Endothelial cell of umbilical vein (primary cell): Measurements from ENCODE around the gene SCAND1. TPM values are rescaled to one million over a fixed set of nuclear protein-coding genes. Genes with fewer than 3 reads are reported as not detected.

ENCODE experiments used
- BruUV-seq: library from RNA; stranded (reverse); fragments of 400-500 nt; replicated peaks from 2 replicates; lab custom pipeline; 2021; lab: Mats Ljungman, UMichigan
- CTCF ChIA-PET: fragments of 300-600, 350-600 bp; sonication (Branson Sonifier 250); formaldehyde crosslinking; loops from one replicate; lab custom pipeline; 2021; ENCODE audit warnings: antibody characterized with exemption, inconsistent platforms; lab: Charles Lee
- POLR2A ChIA-PET: fragments of 300-600, 350-600 bp; sonication (Branson Sonifier 250); formaldehyde crosslinking; loops from one replicate; lab custom pipeline; 2021; ENCODE audit warnings: antibody characterized with exemption, inconsistent platforms; lab: Charles Lee
- DNase-seq: peaks from one replicate; pipeline ENCODE4 v3.0.0-alpha.2; 2011; ENCODE audit warnings: low read depth, low spot score
- FAIRE-seq: peaks from 2 replicates; lab custom pipeline; 2011; peaks lifted over from hg19 to GRCh38; lab: Jason Lieb, UNC
- H2AFZ ChIP-seq: 2 replicates; pipeline ENCODE4 v1.6.0; 2012; ENCODE audit warnings: low read depth, low read length, control low read depth, inconsistent platforms
- H3K27ac ChIP-seq: 2 replicates; pipeline ENCODE4 v1.5.1; 2011; ENCODE audit warnings: low read depth, mild to moderate bottlenecking, control low read depth, low read length, moderate library complexity; ENCODE audit not compliant: insufficient read depth
- H3K27me3 ChIP-seq, 2 experiments: 2 replicates each; pipeline versions ENCODE4 v1.6.0 to v1.6.1; 2011; ENCODE audit warnings: low read length in 2 of 2, mixed read lengths in 1 of 2; ENCODE audit not compliant: control insufficient read depth in 2 of 2, insufficient read depth in 2 of 2
- H3K36me3 ChIP-seq, 2 experiments: 2 replicates in 1 of 2; 3 replicates in 1 of 2; pipeline ENCODE4 v1.5.1; 2011; ENCODE audit warnings: low read length in 2 of 2, mild to moderate bottlenecking in 1 of 2, moderate library complexity in 1 of 2; ENCODE audit not compliant: control insufficient read depth in 2 of 2, insufficient read depth in 2 of 2; ENCODE audit errors: extremely low read depth in 1 of 2
- H3K4me1 ChIP-seq: 3 replicates; pipeline ENCODE4 v1.5.1; 2011; ENCODE audit warnings: mild to moderate bottlenecking, low read length; ENCODE audit not compliant: control insufficient read depth, insufficient read depth; ENCODE audit errors: extremely low read depth
- H3K4me2 ChIP-seq: 2 replicates; pipeline ENCODE4 v1.6.1; 2011; ENCODE audit warnings: low read length, control low read depth, mixed read lengths; ENCODE audit not compliant: insufficient read depth
- H3K4me3 ChIP-seq, 3 experiments: fragments of 200-600 bp in 1 of 3; sonication (generic), shearing (Covaris generic) in 1 of 3; replicated peaks in 1 of 3; 2 replicates each; pipeline ENCODE4 v1.5.1; 2011 to 2016; ENCODE audit warnings: control low read depth in 3 of 3, low read length in 3 of 3, mild to moderate bottlenecking in 2 of 3, inconsistent platforms in 1 of 3, low read depth in 1 of 3, moderate library complexity in 1 of 3; ENCODE audit not compliant: insufficient read depth in 1 of 3
- H3K79me2 ChIP-seq: 2 replicates; pipeline ENCODE4 v1.6.0; 2012; ENCODE audit warnings: low read length, inconsistent platforms; ENCODE audit not compliant: control insufficient read depth, insufficient read depth
- H3K9ac ChIP-seq: replicated peaks from 2 replicates; pipeline ENCODE3; 2011; ENCODE audit warnings: low read length, control low read depth; ENCODE audit not compliant: insufficient read depth; ENCODE audit errors: extremely low read depth
- H3K9me1 ChIP-seq: replicated peaks from 3 replicates; pipeline ENCODE4 v1.6.0; 2011; ENCODE audit warnings: mild to moderate bottlenecking, low read length; ENCODE audit not compliant: control insufficient read depth, insufficient read depth; ENCODE audit errors: extremely low read depth
- H3K9me3 ChIP-seq: replicated peaks from 2 replicates; pipeline ENCODE4 v1.5.1; 2012; ENCODE audit warnings: low read length, inconsistent platforms; ENCODE audit not compliant: control insufficient read depth, insufficient read depth
- H4K20me1 ChIP-seq: replicated peaks from 2 replicates; pipeline ENCODE3; 2011; ENCODE audit warnings: mild to moderate bottlenecking, low read length; ENCODE audit not compliant: control insufficient read depth, insufficient read depth; ENCODE audit errors: extremely low read depth
- EZH2 ChIP-seq: IDR thresholded peaks from 2 replicates; pipeline ENCODE4 v1.6.1; 2012; ENCODE audit warnings: borderline replicate concordance, low read depth, mild to moderate bottlenecking, moderate library complexity, low read length, inconsistent platforms; ENCODE audit not compliant: severe bottlenecking
- GATA2 ChIP-seq: IDR thresholded peaks from 2 replicates; pipeline ENCODE4 v1.7.0; 2011; ENCODE audit warnings: low read depth, mild to moderate bottlenecking, moderate library complexity, mixed read lengths, low read length; ENCODE audit not compliant: insufficient read length, insufficient read depth
- JUN ChIP-seq: IDR thresholded peaks from 2 replicates; pipeline ENCODE4 v1.6.1; 2011; ENCODE audit warnings: borderline replicate concordance, low read depth; ENCODE audit not compliant: insufficient read length, insufficient read depth
- MAX ChIP-seq: IDR thresholded peaks from 2 replicates; pipeline ENCODE4 v1.6.1; 2011; ENCODE audit not compliant: insufficient read depth, insufficient read length
- POLR2AphosphoS5 ChIP-seq: IDR thresholded peaks from 2 replicates; pipeline ENCODE4 v1.6.1; 2012; ENCODE audit warnings: low read depth, mild to moderate bottlenecking, control low read depth, low read length, moderate library complexity; ENCODE audit not compliant: insufficient read depth
- dilution Hi-C: fragments of 300-500 bp; cut with MboI; formaldehyde crosslinking; loops from one replicate; pipeline ENCODE4 v1.15.0; 2019; ENCODE audit warnings: low sequenced_read_pairs; ENCODE audit not compliant: extremely low pct_ligation_motif_present
- intact Hi-C: fragments of 100-400 bp; cut with micrococcal nuclease; formaldehyde crosslinking; loops from one replicate; pipeline ENCODE4 v1.10.0; 2022
- polyA plus RNA-seq, 4 experiments: library from polyadenylated mRNA; depleted of rRNA in 3 of 4; stranded (reverse) in 3 of 4; unstranded in 1 of 4; fragments of >200 nt; gene quantifications; 2 replicates each; pipeline versions ENCODE4 v1.2.1 to v1.2.3, GENCODE V29; 2011 to 2012; ENCODE audit warnings: missing spikeins in 1 of 4
- total RNA-seq: library from RNA; stranded (reverse); gene quantifications from 2 replicates; pipeline ENCODE4 v1.2.3, GENCODE V29; 2021
- TF ChIP-seq, protein P1 (sequence below), 2 donors: IDR thresholded peaks; 1 replicate in 1 of 2; 2 replicates in 1 of 2; pipeline ENCODE4 v1.5.1; 2011; ENCODE audit warnings: low read length in 2 of 2, mild to moderate bottlenecking in 2 of 2, moderate library complexity in 2 of 2, control low read depth in 1 of 2, inconsistent platforms in 1 of 2, low read depth in 1 of 2; ENCODE audit not compliant: insufficient read depth in 1 of 2; ENCODE audit errors: extremely low read depth in 1 of 2

SCAND1 gene
- total and polyA plus RNA-seq, 2 donors (not counting 3 experiments of a cell fraction or from before 2014, with no cell fraction given) = 83.5 to 85.7 TPM

DNA sequence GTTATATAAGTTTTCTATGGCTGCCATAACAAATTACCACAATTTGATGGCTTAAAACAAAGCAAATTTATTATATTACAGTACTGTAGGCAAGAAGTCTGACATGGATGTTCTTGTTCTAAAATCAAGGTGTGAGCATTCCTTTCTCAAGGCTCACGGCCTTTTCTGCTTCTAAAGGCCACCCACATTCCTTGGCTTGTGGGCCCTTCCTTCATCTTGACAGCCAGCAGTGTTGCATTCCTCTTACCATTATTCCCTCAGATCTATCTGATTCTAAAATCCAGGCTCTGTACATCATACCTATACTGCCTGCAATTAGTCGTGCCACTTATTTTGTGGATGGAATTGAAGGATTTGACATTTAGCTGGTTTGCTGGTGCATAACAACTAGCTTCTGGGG, 17.7 kb upstream of the SCAND1 start:
- dilution Hi-C loops = no loop called here
- Histone ChIP-seq H3K4me2 (no peak overlapping the region), H3K4me3 (no peak overlapping the region), H3K9me3 (no peaks in the 10 kb centered on the region), H3K79me2 (no peaks in the 10 kb centered on the region), H4K20me1 (no peaks in the 10 kb centered on the region), H3K36me3 (no peaks in the 10 kb centered on the region), H3K27me3 (peaks cover 2 to 3% of the 10 kb centered on the region in 2 experiments), H3K9ac (no peak overlapping the region), H3K4me1 (no peaks in the 10 kb centered on the region), H2AFZ (no peak overlapping the region), H3K9me1 (no peaks in the 10 kb centered on the region), H3K27ac (no peak overlapping the region)
- ChIA-PET POLR2A (interaction anchor here (0.6 kb wide), 1 partner anchor 380 kb away, joined by 5 read pairs; no protein-coding TSS in a partner anchor), CTCF (interaction anchor here (0.6 to 2.1 kb wide), 3 partner anchors 17 to 167 kb away, joined by 3 to 7 read pairs (median 4); partner anchors contain the start of gene SCAND1)
- TF ChIP-seq GATA2 = no peak
- no peak for TF ChIP-seq MAX
- TF ChIP-seq, protein P1, sequence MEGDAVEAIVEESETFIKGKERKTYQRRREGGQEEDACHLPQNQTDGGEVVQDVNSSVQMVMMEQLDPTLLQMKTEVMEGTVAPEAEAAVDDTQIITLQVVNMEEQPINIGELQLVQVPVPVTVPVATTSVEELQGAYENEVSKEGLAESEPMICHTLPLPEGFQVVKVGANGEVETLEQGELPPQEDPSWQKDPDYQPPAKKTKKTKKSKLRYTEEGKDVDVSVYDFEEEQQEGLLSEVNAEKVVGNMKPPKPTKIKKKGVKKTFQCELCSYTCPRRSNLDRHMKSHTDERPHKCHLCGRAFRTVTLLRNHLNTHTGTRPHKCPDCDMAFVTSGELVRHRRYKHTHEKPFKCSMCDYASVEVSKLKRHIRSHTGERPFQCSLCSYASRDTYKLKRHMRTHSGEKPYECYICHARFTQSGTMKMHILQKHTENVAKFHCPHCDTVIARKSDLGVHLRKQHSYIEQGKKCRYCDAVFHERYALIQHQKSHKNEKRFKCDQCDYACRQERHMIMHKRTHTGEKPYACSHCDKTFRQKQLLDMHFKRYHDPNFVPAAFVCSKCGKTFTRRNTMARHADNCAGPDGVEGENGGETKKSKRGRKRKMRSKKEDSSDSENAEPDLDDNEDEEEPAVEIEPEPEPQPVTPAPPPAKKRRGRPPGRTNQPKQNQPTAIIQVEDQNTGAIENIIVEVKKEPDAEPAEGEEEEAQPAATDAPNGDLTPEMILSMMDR (IDR thresholded peaks at IDR 0.05; ENCODE audit: extremely low read depth in 1 of 2, insufficient read depth in 1 of 2, low read depth in 1 of 2, low read length in 2 of 2) = no peak
- TF ChIP-seq JUN = no peak
- no peak for TF ChIP-seq POLR2AphosphoS5
- no peak for TF ChIP-seq EZH2
- FAIRE-seq (no peak), DNase-seq (no peak)
- no TSS peak for BruUV-seq
- intact Hi-C loops = no loop called here
